Neural cell (in vitro differentiated cells): Measurements from ENCODE around the gene MEX3D.

Source experiments
- CTCF ChIP-seq: fragments of 450-650 bp; IDR thresholded peaks from 2 replicates; pipeline ENCODE4 v1.5.1; 2014; ENCODE audit warnings: antibody characterized with exemption, mild to moderate bottlenecking, moderate library complexity; ENCODE audit not compliant: poor library complexity, severe bottlenecking
- EP300 ChIP-seq: fragments of 450-650 bp; conservative IDR thresholded peaks from 2 replicates; pipeline ENCODE4 v1.6.1; 2014; ENCODE audit warnings: antibody characterized with exemption, mild to moderate bottlenecking, moderate library complexity; ENCODE audit not compliant: poor library complexity, severe bottlenecking
- POLR2AphosphoS5 ChIP-seq: IDR thresholded peaks from 2 replicates; pipeline ENCODE4 v1.6.1; 2012
- SMC3 ChIP-seq: fragments of 450-650 bp; conservative IDR thresholded peaks from 2 replicates; pipeline ENCODE4 v1.6.1; 2014; ENCODE audit warnings: antibody characterized with exemption, mild to moderate bottlenecking, moderate library complexity; ENCODE audit not compliant: poor library complexity
- TAF1 ChIP-seq: IDR thresholded peaks from 2 replicates; pipeline ENCODE4 v1.6.1; 2012; ENCODE audit warnings: low read depth

DNA sequence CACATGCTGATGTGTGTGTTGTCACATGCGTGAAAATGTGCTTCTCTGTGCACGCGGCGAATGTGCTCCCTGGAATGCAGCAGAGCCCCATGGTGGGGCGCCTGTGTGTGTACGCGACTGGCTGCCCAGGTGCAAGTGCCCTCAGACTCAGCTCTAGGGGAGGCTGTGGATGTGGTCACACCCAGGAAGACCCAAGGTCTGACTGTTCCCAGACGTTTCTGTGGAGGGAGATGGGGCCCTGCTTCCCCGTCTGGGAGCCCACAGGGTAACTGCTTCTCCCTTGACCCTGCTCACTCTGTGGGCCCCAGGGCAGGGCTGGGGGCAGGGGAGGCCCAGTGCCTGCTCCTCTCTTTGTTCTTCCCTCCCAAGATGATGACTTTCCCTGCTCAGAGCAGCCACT, 45.0 kb upstream of the MEX3D start:
- TF ChIP-seq CTCF (no peak), EP300 (no peak), POLR2AphosphoS5 (no peak), TAF1 (no peak), SMC3 (no peak)
